SJSA1 (cell line): ENCODE data around the gene NFATC2IP. TPM values are rescaled to one million over a fixed set of nuclear protein-coding genes. Genes with fewer than 3 reads are reported as not detected.
A peak's percentile ranks its signal among the peaks of the same experiment; 100 is the strongest.

Experiments used
- DNase-seq, 2 experiments: peaks; one replicate each; pipeline ENCODE4 v3.0.0-alpha.2; 2015 to 2020; ENCODE audit warnings: low spot score in 2 of 2, low read depth in 1 of 2
- H3K27ac ChIP-seq: fragments of 250-450 bp; sonication (Bioruptor Pico); 2 replicates; pipeline ENCODE4 v1.5.1; 2020; ENCODE audit warnings: mild to moderate bottlenecking, moderate library complexity
- H3K27me3 ChIP-seq: fragments of 250-450 bp; sonication (Bioruptor Pico); replicated peaks from 2 replicates; pipeline ENCODE4 v1.5.1; 2020; ENCODE audit warnings: mild to moderate bottlenecking, moderate library complexity
- H3K36me3 ChIP-seq: fragments of 250-450 bp; sonication (Bioruptor Pico); 2 replicates; pipeline ENCODE4 v1.5.1; 2020; ENCODE audit warnings: mild to moderate bottlenecking
- H3K4me1 ChIP-seq: fragments of 250-450 bp; sonication (Bioruptor Pico); replicated peaks from 2 replicates; pipeline ENCODE4 v1.6.1; 2021; ENCODE audit warnings: mild to moderate bottlenecking
- H3K4me3 ChIP-seq: fragments of 250-450 bp; sonication (Bioruptor Pico); 2 replicates; pipeline ENCODE4 v1.5.1; 2020; ENCODE audit warnings: mild to moderate bottlenecking
- H3K9me3 ChIP-seq: fragments of 250-450 bp; sonication (Bioruptor Pico); replicated peaks from 2 replicates; pipeline ENCODE4 v1.5.1; 2020; ENCODE audit warnings: mild to moderate bottlenecking
- total RNA-seq: library from RNA; depleted of rRNA; stranded (reverse); fragments of >200 nt; shearing (Covaris generic); gene quantifications from 2 replicates; pipeline ENCODE4 v1.2.3, GENCODE V29; 2014; rRNA removed

NFATC2IP gene
- total RNA-seq: 27.0 and 29.8 TPM in 2 replicates

DNA sequence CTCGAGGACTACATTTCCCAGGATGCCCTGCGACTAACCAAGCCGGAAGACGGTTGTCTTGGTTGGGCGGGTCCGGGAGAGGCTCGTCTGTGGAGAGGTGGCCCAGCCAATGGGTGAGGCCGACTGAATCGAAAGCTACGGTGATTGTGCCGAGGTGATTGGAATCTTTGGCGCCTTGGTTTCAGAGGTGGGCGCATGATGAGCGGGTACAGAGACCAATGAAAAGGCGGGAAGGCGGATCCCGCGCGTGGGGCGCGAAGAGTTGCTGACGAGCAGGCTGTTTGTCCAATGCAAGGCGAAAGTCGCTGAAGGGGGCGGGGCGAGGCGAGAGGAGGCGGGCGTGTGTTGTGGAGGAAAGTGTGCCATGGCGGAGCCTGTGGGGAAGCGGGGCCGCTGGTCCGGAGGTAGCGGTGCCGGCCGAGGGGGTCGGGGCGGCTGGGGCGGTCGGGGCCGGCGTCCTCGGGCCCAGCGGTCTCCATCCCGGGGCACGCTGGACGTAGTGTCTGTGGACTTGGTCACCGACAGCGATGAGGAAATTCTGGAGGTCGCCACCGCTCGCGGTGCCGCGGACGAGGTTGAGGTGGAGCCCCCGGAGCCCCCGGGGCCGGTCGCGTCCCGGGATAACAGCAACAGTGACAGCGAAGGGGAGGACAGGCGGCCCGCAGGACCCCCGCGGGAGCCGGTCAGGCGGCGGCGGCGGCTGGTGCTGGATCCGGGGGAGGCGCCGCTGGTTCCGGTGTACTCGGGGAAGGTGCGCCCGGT is at the start of gene NFATC2IP:
TSS of gene NFATC2IP (plus strand) at position 290 of the 762 bp plus-strand sequence. CDS start at position 365, 75 bp downstream.
- H3K27me3 ChIP-seq: no peaks in the 10 kb centered on the region
- H3K9me3 ChIP-seq: no peaks in the 10 kb centered on the region
- H3K4me1 ChIP-seq: peaks cover 12% of the 10 kb centered on the region

DNA sequence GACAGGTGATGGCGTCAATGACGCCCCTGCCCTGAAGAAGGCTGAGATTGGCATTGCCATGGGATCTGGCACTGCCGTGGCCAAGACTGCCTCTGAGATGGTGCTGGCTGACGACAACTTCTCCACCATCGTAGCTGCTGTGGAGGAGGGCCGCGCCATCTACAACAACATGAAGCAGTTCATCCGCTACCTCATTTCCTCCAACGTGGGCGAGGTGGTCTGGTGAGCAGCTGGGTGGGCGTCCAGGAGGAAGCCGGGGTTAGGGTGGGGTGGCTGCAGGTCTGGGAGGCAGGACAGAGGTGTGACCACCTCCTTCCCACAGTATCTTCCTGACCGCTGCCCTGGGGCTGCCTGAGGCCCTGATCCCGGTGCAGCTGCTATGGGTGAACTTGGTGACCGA is 48.9 kb upstream of the NFATC2IP start:
- Histone ChIP-seq H3K4me1 (no peaks in the 10 kb centered on the region), H3K9me3 (no peaks in the 10 kb centered on the region)
- DNase-seq: no peak

More for the DNA sequence above, at the start of gene NFATC2IP:
- peaks cover 42% of the 10 kb centered on the region for H3K36me3 ChIP-seq
- peak within 1 kb of the TSS; percentile 37 for H3K27ac ChIP-seq
- peak within 1 kb of the TSS; percentile 88 for H3K4me3 ChIP-seq
- peak; percentile 99 to 100 for DNase-seq

DNA sequence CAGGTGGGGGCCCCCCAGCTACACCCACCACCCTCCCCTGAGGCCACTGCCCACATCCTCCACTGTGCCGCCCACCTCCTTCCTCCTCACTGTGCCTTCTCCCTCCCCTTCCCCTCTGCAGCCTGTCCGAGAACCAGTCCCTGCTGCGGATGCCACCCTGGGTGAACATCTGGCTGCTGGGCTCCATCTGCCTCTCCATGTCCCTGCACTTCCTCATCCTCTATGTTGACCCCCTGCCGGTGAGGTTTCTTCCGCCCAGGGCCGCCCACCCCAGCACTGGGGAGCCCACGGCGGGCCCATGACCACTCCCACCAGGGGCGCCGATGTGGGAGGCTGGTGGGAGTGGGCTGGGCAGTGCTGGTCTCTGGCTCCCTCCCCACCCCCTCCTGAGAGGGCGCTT is 47.8 kb upstream of the NFATC2IP start:
- peaks cover 10% of the 10 kb centered on the region for H3K36me3 ChIP-seq
- no peak overlapping the region for H3K4me3 ChIP-seq
- no peak for DNase-seq
- H3K27ac ChIP-seq: no peak overlapping the region
- H3K9me3 ChIP-seq: no peaks in the 10 kb centered on the region
- no peaks in the 10 kb centered on the region for H3K27me3 ChIP-seq
- no peaks in the 10 kb centered on the region for H3K4me1 ChIP-seq

More for the DNA sequence above, 48.9 kb upstream of the NFATC2IP start:
- Histone ChIP-seq H3K27me3 (no peaks in the 10 kb centered on the region), H3K27ac (no peak overlapping the region), H3K36me3 (peaks cover 10% of the 10 kb centered on the region), H3K4me3 (no peak overlapping the region)

DNA sequence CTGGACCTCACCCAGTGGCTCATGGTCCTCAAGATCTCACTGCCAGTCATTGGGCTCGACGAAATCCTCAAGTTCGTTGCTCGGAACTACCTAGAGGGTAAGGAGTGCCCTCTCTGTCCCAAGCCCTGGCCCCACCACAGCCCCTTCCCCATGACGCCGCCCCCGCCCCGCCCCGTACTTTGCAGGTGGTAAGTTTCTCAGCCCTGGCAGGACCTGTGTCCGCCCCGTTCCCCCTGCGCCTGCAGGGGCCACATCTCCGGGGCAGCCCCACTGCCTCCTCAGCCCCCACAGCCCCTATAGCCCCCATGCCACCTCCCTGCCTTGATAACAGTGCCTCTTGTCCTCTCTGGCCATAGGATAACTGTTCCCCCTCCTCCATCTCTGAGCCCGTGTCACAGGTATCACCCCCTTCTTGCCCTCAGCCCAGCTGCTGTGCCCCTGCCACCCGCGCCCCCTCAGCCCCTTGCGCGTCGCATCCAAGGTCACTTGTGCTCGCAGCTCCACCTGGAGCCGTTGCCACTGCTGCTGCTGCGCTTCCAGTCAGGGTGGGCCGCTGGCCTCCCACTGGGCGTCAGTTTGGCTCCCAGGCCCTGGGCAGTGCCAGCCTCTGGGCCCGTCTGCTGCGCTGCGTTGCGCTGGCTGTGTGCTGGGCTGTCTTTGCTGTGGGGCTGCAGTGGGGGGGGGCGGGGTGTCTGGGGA is 47.2 kb upstream of the NFATC2IP start:
- H3K27me3 ChIP-seq: no peaks in the 10 kb centered on the region
- DNase-seq: no peak
- H3K36me3 ChIP-seq: peaks cover 10% of the 10 kb centered on the region
- H3K4me1 ChIP-seq: no peaks in the 10 kb centered on the region
- no peak overlapping the region for H3K27ac ChIP-seq
- no peak overlapping the region for H3K4me3 ChIP-seq
- H3K9me3 ChIP-seq: no peaks in the 10 kb centered on the region

DNA sequence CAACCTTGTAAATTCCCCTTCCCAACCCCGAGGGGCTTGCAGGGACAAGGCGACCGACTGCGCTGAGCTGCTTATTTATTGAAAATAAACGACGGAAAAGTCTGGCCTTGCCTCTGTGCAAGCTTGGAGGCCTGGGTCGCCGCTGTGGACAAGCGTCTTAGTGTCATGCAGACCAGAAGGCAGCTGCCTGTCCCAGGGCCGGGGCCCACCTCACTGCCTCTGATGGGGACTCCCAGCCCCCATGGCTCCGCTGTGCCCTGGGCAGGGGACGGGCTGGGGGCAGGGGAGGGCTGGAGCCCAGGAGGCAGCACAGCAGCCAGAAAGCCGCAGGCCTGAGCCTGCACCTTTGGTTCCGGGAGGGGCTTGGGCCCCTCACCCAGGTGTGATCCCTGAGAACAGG is 46.4 kb upstream of the NFATC2IP start:
- DNase-seq: peak in 1 of 2 experiments; percentile 43
- Histone ChIP-seq H3K9me3 (no peaks in the 10 kb centered on the region), H3K4me3 (no peak overlapping the region), H3K27ac (no peak overlapping the region), H3K36me3 (peaks cover 10% of the 10 kb centered on the region), H3K4me1 (no peaks in the 10 kb centered on the region), H3K27me3 (no peaks in the 10 kb centered on the region)

DNA sequence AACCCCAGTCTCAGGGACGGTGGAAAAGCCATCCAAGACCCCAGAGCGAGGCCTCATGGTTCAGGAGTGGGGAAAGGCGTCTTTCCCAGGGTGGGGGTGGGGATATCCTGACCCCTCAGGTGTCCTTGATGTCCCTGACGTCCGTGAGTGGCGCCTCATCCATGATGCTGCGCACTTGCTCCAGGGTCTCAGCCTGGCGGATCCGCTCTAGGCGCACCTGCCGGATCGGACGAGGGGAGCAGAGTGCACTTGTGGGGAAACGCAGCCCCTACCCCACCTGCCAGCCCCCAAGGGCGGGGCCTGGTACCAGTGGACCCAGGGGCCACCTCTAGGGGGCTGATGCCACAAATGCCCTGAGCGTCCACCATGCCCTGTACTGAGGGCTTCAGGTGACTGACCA is 45.9 kb upstream of the NFATC2IP start:
- Histone ChIP-seq H3K4me1 (no peaks in the 10 kb centered on the region), H3K36me3 (peaks cover 10% of the 10 kb centered on the region), H3K27ac (no peak overlapping the region), H3K4me3 (no peak overlapping the region), H3K27me3 (no peaks in the 10 kb centered on the region), H3K9me3 (no peaks in the 10 kb centered on the region)
- no peak for DNase-seq

DNA sequence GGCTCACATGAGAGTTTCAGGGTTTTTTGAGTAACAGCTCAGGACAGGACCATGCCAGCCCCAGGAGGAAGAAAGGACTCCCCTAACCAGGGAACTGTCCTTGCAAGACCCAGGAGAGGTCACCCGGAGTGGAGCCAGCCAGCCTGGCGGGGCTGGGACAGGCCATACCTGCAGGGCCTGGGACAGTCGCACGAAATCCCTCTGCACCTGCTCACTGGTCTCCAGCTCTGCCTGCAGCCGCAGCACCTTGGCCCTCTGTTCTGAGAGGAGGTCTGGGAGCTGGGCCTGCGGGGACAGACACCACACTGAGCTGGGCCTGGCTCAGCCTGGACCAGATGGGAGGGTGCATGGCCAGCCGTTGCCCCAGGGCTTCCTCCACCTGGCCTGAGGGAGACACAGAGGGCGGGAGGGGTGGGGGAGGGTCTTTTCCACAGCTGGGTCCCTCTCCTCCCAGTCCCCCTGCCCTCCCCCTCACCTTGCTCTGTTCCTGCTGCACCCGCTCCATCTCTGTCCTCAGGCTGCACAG is 45.4 kb upstream of the NFATC2IP start:
- Histone ChIP-seq H3K27me3 (no peaks in the 10 kb centered on the region), H3K27ac (no peak overlapping the region), H3K4me3 (no peak overlapping the region), H3K36me3 (peaks cover 10% of the 10 kb centered on the region), H3K4me1 (no peaks in the 10 kb centered on the region), H3K9me3 (no peaks in the 10 kb centered on the region)
- DNase-seq: no peak

DNA sequence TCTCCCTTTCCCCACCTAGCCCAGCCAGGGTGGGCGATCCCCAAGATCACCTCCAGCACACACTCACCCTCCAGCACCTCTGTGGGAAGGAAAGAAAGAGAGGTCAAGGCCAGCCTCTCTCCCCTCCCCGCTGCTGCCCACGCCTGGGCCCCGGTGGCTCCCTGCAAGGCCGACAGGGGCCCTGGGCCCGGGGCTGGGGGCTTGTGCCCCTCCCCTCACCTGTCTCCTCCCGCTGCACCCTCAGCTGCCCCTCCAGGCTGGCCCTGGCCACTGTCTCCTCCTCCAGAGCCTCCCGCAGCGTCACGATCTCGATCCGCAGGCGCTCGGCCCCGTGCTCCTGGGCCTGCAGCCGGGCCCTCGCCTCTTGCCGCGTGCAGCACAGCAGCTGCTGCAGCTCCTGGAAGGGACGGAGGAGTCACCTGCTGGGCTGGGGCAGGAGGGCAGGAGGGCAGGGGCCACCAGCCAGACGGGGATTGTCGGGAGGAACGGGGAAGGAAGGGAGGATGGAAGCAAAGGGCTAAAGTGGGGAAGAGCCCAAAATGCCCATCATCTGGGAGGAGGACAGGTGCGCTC is 44.9 kb upstream of the NFATC2IP start:
- no peak for DNase-seq
- H3K4me3 ChIP-seq: no peak overlapping the region
- peaks cover 16% of the 10 kb centered on the region for H3K36me3 ChIP-seq
- no peak overlapping the region for H3K27ac ChIP-seq
- H3K9me3 ChIP-seq: no peaks in the 10 kb centered on the region
- no peaks in the 10 kb centered on the region for H3K4me1 ChIP-seq
- no peaks in the 10 kb centered on the region for H3K27me3 ChIP-seq

DNA sequence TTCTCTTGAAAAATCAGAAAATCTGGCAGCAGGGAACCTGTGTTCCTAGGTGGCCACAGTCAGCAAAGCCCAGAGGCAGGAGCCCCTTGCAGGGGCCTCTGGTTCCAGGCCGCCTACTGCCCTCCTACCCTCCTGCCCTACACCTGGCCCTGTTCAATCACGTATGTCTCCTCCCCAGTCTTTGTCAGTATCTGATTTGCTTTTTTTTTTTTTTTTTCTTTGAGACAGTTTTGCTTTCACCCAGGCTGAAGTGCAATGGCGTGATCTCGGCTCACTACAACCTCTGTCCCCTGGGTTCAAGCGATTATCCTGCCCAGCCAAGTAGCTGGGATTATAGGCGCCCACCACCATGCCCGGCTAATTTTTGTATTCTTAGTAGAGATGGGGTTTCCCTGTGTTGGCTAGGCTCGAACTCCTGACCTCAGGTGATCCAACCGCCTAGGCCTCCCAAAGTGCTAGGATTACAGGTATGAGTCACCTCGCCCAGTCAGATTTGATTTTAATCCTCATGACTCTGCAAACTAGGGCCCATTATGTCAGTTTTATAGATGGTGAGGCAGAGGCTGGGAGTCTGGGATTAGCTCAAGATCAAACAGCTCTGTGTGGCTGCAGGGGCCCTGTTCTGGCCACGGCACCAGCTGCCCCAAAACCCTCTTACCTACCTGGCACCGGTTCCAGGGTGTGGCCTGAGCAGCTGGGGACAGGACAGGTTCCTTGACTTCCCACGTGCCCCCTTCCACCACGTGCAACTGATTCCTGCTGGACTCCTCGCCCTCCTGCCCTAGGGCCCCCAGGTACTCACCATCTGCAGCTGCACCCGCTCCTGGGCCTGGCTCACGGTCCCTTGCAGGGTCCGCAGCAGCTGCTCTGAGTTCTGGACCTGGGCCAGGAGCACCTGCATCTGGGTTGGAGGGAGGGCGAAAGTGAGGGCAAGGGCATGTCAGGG is 40.4 kb upstream of the NFATC2IP start:
- Histone ChIP-seq H3K9me3 (no peaks in the 10 kb centered on the region), H3K4me3 (no peak overlapping the region), H3K27me3 (no peaks in the 10 kb centered on the region), H3K36me3 (peaks cover 33% of the 10 kb centered on the region), H3K4me1 (no peaks in the 10 kb centered on the region), H3K27ac (no peak overlapping the region)
- no peak for DNase-seq

DNA sequence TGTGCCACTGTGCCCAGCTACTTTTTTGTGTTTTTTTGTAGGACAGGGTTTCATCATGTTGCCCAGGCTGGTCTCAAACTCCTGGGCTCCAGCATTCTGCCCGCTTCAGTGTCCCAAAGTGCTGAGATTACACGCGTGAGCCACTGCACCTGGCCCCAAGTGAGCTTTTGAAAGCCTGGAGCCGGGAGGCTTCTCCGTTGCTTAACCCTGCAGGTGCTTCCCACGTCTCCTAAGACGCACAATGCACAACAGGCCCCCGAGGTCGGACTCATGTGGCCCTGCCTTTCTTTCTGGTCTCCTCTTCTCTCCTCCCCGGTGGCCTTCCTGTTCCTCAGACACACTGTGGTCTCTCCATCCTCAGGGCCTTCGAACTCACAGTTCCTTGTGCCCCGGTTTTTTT is 38.2 kb upstream of the NFATC2IP start:
- Histone ChIP-seq H3K36me3 (peaks cover 44% of the 10 kb centered on the region), H3K27ac (no peak overlapping the region), H3K9me3 (no peaks in the 10 kb centered on the region), H3K4me1 (no peaks in the 10 kb centered on the region), H3K4me3 (no peak overlapping the region), H3K27me3 (no peaks in the 10 kb centered on the region)
- no peak for DNase-seq

DNA sequence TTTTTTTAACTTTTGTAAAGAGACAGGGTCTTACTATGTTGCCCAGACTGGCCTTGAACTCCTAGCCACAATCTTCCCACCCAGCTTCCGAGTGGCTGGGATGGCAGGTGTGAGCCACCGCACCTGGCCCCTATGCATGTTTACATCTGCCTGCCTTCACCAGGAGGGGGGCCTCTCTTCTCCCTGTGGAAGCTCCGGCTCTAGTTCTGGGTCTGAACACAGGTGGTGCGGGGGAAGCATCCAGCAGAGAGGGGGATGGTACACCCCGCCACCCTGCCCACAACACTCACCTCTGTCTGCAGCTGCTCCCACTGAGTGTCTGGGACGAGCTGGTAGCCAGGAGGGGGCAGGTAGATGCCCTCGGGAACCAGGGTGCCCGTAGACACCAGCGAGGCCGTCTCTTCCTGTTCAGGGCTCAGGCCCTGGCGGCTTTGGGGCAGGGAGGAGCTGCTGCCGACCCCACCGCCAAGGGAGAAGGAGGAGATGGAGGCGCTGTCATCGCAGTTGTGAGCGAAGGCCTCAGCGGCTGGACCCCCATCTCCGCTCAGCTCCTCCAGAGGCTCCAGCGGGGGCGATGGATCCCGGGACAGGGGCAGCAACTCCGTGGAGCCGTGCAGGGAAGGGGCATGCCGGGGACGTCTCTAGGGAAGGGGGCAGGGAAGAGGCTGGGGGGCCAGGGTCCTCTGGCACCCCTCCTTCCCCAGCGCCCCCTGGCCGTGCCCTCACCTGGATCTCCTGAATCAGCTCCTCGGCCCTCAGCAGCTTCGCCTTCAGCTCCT is 36.6 kb upstream of the NFATC2IP start:
- H3K36me3 ChIP-seq: peaks cover 52% of the 10 kb centered on the region
- no peaks in the 10 kb centered on the region for H3K4me1 ChIP-seq
- peak in 1 of 2 experiments; percentile 46 for DNase-seq
- H3K4me3 ChIP-seq: no peak overlapping the region
- H3K27me3 ChIP-seq: no peaks in the 10 kb centered on the region
- no peaks in the 10 kb centered on the region for H3K9me3 ChIP-seq
- H3K27ac ChIP-seq: no peak overlapping the region

DNA sequence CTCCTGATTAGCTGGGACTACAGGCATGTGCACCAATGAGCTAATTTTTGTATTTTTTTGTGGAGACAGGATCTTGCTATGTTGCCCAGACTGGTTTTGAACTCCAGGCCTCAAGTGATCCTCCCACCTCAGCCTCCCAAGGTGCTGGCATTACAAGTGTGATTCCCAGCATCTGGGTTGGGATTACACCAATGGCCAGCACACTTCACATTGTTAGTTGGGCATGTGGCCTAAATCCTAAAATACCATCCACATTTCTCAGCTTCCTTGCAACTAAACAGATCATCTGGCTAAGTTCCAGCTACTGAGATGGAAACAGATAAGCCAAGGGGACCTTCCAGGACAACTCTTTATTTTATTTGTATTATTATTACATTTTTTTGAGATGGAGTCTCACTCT is 35.6 kb upstream of the NFATC2IP start:
- H3K27me3 ChIP-seq: no peaks in the 10 kb centered on the region
- H3K36me3 ChIP-seq: peaks cover 60% of the 10 kb centered on the region
- no peaks in the 10 kb centered on the region for H3K9me3 ChIP-seq
- DNase-seq: no peak
- H3K27ac ChIP-seq: no peak overlapping the region
- no peaks in the 10 kb centered on the region for H3K4me1 ChIP-seq
- H3K4me3 ChIP-seq: no peak overlapping the region
